ENCODE results near the gene FNDC3A. TPM values are rescaled to one million over a fixed set of nuclear protein-coding genes. Genes with fewer than 3 reads are reported as not detected.
"Not testable (repeated sequence)": the region's sequence is repeated elsewhere in the genome, so short reads cannot be mapped to it uniquely, and the experiment has no call there.

FNDC3A gene
- total RNA-seq, 2 experiments from 2014 or later = 25.7 to 26.6 TPM

DNA sequence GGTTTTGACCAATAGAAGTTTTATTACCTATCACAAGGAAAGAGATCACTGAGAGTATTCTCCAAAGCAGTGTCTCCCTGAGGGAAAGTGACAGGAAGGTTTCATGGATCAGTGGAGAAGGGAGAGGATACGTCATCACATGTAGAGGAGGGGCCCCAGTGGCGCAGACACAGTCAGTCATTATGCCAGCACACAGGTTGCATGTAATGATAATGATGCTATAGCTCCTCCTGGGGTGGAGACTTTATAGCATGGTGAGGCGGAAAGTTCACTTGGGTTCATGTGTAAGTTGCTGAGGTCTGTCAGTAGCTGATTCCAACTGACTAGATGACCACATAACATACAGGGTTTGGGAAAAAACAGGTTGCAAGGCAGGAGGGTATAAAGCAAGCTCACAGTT, 88.8 kb downstream of the FNDC3A start:
- CTCF ChIA-PET = interaction anchor here (1.0 kb wide), 1 partner anchor 31 kb away, joined by 3 read pairs; no protein-coding TSS in a partner anchor
- TF ChIP-seq, protein P1, sequence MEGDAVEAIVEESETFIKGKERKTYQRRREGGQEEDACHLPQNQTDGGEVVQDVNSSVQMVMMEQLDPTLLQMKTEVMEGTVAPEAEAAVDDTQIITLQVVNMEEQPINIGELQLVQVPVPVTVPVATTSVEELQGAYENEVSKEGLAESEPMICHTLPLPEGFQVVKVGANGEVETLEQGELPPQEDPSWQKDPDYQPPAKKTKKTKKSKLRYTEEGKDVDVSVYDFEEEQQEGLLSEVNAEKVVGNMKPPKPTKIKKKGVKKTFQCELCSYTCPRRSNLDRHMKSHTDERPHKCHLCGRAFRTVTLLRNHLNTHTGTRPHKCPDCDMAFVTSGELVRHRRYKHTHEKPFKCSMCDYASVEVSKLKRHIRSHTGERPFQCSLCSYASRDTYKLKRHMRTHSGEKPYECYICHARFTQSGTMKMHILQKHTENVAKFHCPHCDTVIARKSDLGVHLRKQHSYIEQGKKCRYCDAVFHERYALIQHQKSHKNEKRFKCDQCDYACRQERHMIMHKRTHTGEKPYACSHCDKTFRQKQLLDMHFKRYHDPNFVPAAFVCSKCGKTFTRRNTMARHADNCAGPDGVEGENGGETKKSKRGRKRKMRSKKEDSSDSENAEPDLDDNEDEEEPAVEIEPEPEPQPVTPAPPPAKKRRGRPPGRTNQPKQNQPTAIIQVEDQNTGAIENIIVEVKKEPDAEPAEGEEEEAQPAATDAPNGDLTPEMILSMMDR (IDR thresholded peaks at IDR 0.05) = no peak
- DNase-seq (no peak), ATAC-seq (no peak)
- POLR2A ChIA-PET = no interaction called here
- Mint-ChIP-seq H3K4me3 (no peak overlapping the region), H3K9me3 (peaks cover 2% of the 10 kb centered on the region), H3K36me3 (ENCODE audit: low read depth) (peaks cover 28% of the 10 kb centered on the region), H3K4me1 (ENCODE audit: low read depth) (peaks cover 11% of the 10 kb centered on the region), H3K27me3 (no peaks in the 10 kb centered on the region), H3K27ac (no peak overlapping the region)
- intact Hi-C loops (cut with micrococcal nuclease) = no loop called here

DNA sequence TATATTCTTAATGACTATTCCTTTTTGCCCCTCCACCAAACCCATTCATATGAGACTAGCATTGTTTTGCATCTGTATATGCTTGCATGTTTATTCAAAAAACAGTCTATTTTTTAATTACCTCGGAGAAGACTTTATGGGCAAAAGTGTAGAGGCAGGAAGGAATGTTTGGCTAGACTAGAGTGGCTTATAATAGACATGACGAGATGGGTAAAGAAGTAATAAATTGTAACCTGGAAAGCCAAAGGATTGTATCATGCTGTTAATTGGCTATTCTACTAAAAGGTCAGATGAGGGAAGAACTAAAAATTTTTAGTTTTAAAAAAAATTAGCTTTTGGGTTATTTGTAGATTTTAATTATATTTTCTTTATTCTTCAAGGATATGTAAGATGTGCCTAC, 91.1 kb downstream of the FNDC3A start:
- ChIA-PET CTCF (no interaction called here), POLR2A (no interaction called here)
- ATAC-seq = no peak
- Mint-ChIP-seq H3K4me1 (ENCODE audit: low read depth) (peaks cover 12% of the 10 kb centered on the region), H3K4me3 (no peak overlapping the region), H3K36me3 (ENCODE audit: low read depth) (peaks cover 32% of the 10 kb centered on the region), H3K27me3 (no peaks in the 10 kb centered on the region), H3K9me3 (peaks cover 2% of the 10 kb centered on the region), H3K27ac (no peak overlapping the region)
- intact Hi-C loops (cut with micrococcal nuclease) = no loop called here
- DNase-seq = no peak
- TF ChIP-seq, protein P1 (IDR thresholded peaks at IDR 0.05) = no peak

DNA sequence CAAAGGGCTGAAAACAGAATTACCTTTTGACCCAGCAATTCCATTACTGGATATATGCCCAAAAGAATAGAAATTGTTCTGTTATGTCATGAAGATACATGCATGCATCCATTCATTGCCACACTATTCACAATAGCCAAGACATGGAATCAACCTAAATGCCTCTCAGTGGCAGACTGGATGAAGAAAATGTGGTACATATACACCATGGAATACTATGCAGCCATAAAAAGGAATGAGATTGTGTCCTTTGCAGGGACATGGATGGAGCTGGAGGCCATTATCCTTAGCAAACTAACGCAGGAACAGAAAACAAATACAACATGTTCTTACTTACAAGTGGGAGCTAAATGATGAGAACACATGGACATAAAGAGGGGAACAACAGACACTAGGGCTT, 92.8 kb downstream of the FNDC3A start:
- H3K4me3 Mint-ChIP-seq; H3K27ac Mint-ChIP-seq; H3K9me3 Mint-ChIP-seq; H3K4me1 Mint-ChIP-seq (ENCODE audit: low read depth); CTCF ChIA-PET; ATAC-seq; DNase-seq; intact Hi-C loops (cut with micrococcal nuclease); H3K27me3 Mint-ChIP-seq; POLR2A ChIA-PET: not testable (repeated sequence)
- peaks cover 28% of the 10 kb centered on the region for H3K36me3 Mint-ChIP-seq (ENCODE audit: low read depth)

DNA sequence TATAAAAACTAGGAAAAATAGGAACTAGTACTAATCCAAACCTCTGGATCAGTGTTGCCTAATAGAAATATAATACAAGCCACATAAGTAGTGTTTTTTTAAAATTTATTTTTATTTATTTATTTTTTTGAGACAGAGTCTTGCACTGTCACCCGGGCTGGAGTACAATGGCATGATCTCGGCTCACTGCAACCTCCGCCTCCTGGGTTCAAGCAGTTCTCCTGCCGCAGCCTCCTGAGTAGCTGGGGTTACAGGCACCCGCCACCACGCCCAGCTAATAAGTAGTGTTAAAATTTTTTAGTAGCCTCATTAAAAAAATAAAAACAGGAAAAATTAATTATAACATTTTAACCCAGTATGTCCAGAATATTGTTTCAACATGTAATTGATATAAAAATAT, 94.3 kb downstream of the FNDC3A start:
- intact Hi-C loops (cut with micrococcal nuclease); POLR2A ChIA-PET; ATAC-seq; H3K27me3 Mint-ChIP-seq; H3K4me1 Mint-ChIP-seq (ENCODE audit: low read depth); DNase-seq; H3K4me3 Mint-ChIP-seq; H3K27ac Mint-ChIP-seq; H3K9me3 Mint-ChIP-seq: not testable (repeated sequence)
- CTCF ChIA-PET = interaction anchor here (1.2 kb wide), 1 partner anchor 29 kb away, joined by 5 read pairs; no protein-coding TSS in a partner anchor
- peaks cover 28% of the 10 kb centered on the region for H3K36me3 Mint-ChIP-seq (ENCODE audit: low read depth)

DNA sequence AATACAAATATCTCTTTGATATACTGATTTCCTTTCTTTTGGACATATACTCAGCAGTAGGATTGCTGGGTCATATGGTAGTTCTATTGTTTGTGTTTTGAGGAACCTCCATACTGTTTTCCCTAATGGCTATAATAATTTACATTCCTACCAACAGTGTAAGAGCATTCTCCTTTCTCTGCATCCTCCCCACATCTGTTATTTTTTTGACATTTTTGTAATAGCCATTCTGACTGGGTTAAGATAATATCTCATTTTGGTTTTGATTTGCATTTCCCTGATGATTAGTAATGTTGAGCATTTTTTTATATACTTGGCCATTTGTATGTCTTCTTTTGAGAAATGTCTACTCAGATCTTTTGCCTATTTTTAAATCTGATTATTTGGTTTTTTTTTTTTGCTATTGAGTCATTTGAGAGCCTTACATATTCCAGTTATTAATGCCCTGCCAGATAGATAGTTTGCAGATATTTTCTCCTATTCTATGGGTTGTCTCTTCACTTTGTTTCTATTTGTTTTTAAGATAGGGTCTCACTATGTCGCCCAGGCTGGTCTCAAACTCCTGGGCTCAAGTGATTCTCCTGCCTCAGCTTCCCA, 95.7 kb downstream of the FNDC3A start:
- TF ChIP-seq, protein P1 (IDR thresholded peaks at IDR 0.05) = no peak
- H3K4me1 Mint-ChIP-seq (ENCODE audit: low read depth) = peaks cover 7% of the 10 kb centered on the region
- ChIA-PET POLR2A (no interaction called here), CTCF (interaction anchor here (0.7 kb wide), 1 partner anchor 49 kb away, joined by 3 read pairs; no protein-coding TSS in a partner anchor)
- peaks cover 31% of the 10 kb centered on the region for H3K36me3 Mint-ChIP-seq (ENCODE audit: low read depth)
- H3K27me3 Mint-ChIP-seq = no peaks in the 10 kb centered on the region
- intact Hi-C loops (cut with micrococcal nuclease) = no loop called here
- peaks cover 2% of the 10 kb centered on the region for H3K9me3 Mint-ChIP-seq
- no peak overlapping the region for H3K4me3 Mint-ChIP-seq
- ATAC-seq (no peak), DNase-seq (no peak)
- no peak overlapping the region for H3K27ac Mint-ChIP-seq

DNA sequence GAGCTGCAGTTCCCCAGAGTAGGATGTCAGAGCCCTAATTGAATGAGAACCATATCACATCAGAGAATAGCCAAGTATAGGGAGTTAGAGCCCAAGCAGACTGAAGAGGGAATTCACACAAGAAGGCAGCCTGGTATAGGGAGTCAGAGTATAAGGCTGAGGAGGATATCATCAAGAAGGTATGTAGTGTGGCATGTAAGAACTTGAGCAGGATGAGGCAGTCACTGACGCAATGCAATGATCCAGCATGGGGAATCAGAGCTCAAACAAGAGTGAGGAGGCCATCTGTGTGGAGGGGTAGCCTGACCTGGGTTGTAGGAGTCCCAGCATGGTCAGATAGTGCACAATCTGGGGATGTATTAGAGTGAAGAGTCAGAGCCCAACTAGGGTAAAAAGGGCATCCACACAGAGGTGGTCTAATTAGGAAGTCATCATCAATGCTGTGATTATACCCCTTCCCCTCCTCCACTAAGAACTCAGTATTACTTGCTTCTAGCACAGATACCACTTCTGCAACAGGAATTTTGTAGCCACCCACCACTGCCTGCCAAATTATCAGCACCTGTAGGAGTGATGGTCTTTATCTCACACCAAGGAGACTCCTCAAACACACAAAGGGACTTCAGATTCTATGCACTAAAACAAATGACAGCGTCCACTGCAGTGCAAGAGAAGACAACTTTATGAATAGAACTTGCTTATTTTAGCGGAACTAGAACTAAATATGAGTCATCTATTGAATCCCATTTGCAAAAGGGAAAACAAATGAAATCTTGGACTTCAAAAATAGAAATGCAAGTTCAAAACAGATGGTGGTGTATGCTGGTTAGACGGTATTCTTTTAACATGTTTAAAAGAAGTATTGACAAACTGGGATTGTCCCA, 107.2 kb downstream of the FNDC3A start:
- DNase-seq (no peak), ATAC-seq (no peak)
- intact Hi-C loops (cut with micrococcal nuclease) = no loop called here
- Mint-ChIP-seq H3K4me1 (ENCODE audit: low read depth) (peaks cover 1% of the 10 kb centered on the region), H3K4me3 (no peak overlapping the region), H3K36me3 (ENCODE audit: low read depth) (peaks cover 16% of the 10 kb centered on the region), H3K27ac (no peak overlapping the region), H3K9me3 (no peaks in the 10 kb centered on the region), H3K27me3 (no peaks in the 10 kb centered on the region)
- POLR2A ChIA-PET = no interaction called here
- CTCF ChIA-PET = interaction anchor here (1.0 to 1.9 kb wide), 2 partner anchors 16 to 86 kb away, joined by 3 to 5 read pairs; no protein-coding TSS in a partner anchor
- TF ChIP-seq, protein P1 (IDR thresholded peaks at IDR 0.05) = no peak

Measured in activated CD8-positive, alpha-beta T cell treated with anti-CD3 and anti-CD28 coated beads for 36 hours (primary cell).